HEK293 (cell line): Measurements from ENCODE around the gene AFDN.

Source experiments
- CTCF ChIA-PET: fragments of 350-600 bp; formaldehyde crosslinking; extraction: SDS; loops from one replicate; lab custom pipeline; 2021; ENCODE audit warnings: antibody characterized with exemption; lab: Yijun Ruan, JAX
- POLR2A ChIA-PET: fragments of 300-600 bp; formaldehyde crosslinking; extraction: SDS; loops from one replicate; lab custom pipeline; 2020; ENCODE audit warnings: antibody characterized with exemption, inconsistent platforms; lab: Yijun Ruan, JAX
- H3K27ac ChIP-seq: fragments of 200-500 bp; sonication (Bioruptor generic); 2 replicates; pipeline ENCODE4 v1.5.1; 2014; ENCODE audit warnings: low read depth, low read length, control low read depth, inconsistent platforms; ENCODE audit errors: extremely low read depth
- H3K36me3 ChIP-seq, 2 experiments: fragments of 200-500 bp in 1 of 2; sonication (Bioruptor generic) in 1 of 2; 1 replicate in 1 of 2; 2 replicates in 1 of 2; pipeline ENCODE4 v1.5.1; 2014 to 2017; ENCODE audit warnings: inconsistent platforms in 2 of 2, low read length in 2 of 2; ENCODE audit not compliant: control insufficient read depth in 2 of 2, insufficient read depth in 1 of 2
- H3K4me1 ChIP-seq: fragments of 200-500 bp; sonication (Bioruptor generic); 2 replicates; pipeline ENCODE4 v1.5.1; 2014; ENCODE audit warnings: mild to moderate bottlenecking, low read length, inconsistent platforms; ENCODE audit not compliant: control insufficient read depth, insufficient read depth
- H3K4me3 ChIP-seq: 2 replicates; pipeline ENCODE4 v1.5.1; 2011; ENCODE audit warnings: low read depth, mild to moderate bottlenecking, control low read depth, low read length, moderate library complexity
- H3K9me3 ChIP-seq: fragments of 200-500 bp; sonication (Bioruptor generic); 2 replicates; pipeline ENCODE4 v1.5.1; 2014; ENCODE audit warnings: low read depth, low read length, inconsistent platforms; ENCODE audit not compliant: control insufficient read depth, insufficient read depth
- GLI2 ChIP-seq: fragments of 450-650 bp; formaldehyde crosslinking; IDR thresholded peaks from 2 replicates; pipeline ENCODE4; 2017; ENCODE audit warnings: missing biosample characterization, missing genetic modification characterization, low read depth, borderline replicate concordance
- HOXD13 ChIP-seq: sonication (generic); formaldehyde crosslinking; IDR thresholded peaks from 2 replicates; pipeline ENCODE4 v1.8.0; 2022; ENCODE audit warnings: missing genetic modification reagents, borderline replicate concordance
- KLF10 ChIP-seq: fragments of 450-650 bp; IDR thresholded peaks from 2 replicates; pipeline ENCODE4 v1.5.1; 2018; ENCODE audit warnings: missing biosample characterization, mild to moderate bottlenecking, missing genetic modification characterization
- OSR2 ChIP-seq: fragments of 450-650 bp; formaldehyde crosslinking; IDR thresholded peaks from 2 replicates; pipeline ENCODE4 v1.5.1; 2016; ENCODE audit warnings: missing biosample characterization, missing genetic modification characterization
- PATZ1 ChIP-seq: fragments of 450-650 bp; formaldehyde crosslinking; IDR thresholded peaks from 2 replicates; pipeline ENCODE4 v1.5.1; 2016; ENCODE audit warnings: missing biosample characterization, missing genetic modification characterization
- SP3 ChIP-seq: fragments of 450-650 bp; formaldehyde crosslinking; IDR thresholded peaks from 2 replicates; pipeline ENCODE4 v1.5.1; 2016; ENCODE audit warnings: missing biosample characterization, missing genetic modification characterization
- ZNF221 ChIP-seq: fragments of 450-650 bp; formaldehyde crosslinking; IDR thresholded peaks from 2 replicates; pipeline ENCODE4 v1.5.1; 2017; ENCODE audit warnings: missing biosample characterization, missing genetic modification characterization, borderline replicate concordance
- ZNF248 ChIP-seq: fragments of 450-650 bp; formaldehyde crosslinking; IDR thresholded peaks from 2 replicates; pipeline ENCODE4 v1.5.1; 2017; ENCODE audit warnings: missing biosample characterization, missing genetic modification characterization
- ZNF26 ChIP-seq: fragments of 450-650 bp; formaldehyde crosslinking; IDR thresholded peaks from 2 replicates; pipeline ENCODE4 v1.5.1; 2016; ENCODE audit warnings: missing biosample characterization, missing genetic modification characterization
- ZNF580 ChIP-seq: fragments of 450-650 bp; formaldehyde crosslinking; IDR thresholded peaks from 2 replicates; pipeline ENCODE4 v1.5.1; 2016; ENCODE audit warnings: missing biosample characterization, missing genetic modification characterization
- ZNF600 ChIP-seq: fragments of 450-650 bp; formaldehyde crosslinking; IDR thresholded peaks from 2 replicates; pipeline ENCODE4 v1.5.1; 2016; ENCODE audit warnings: missing biosample characterization, missing genetic modification characterization
- ZNF624 ChIP-seq: fragments of 450-650 bp; formaldehyde crosslinking; IDR thresholded peaks from 2 replicates; pipeline ENCODE4 v1.5.1; 2017; ENCODE audit warnings: missing biosample characterization, missing genetic modification characterization
- ZNF626 ChIP-seq: fragments of 450-650 bp; sonication (Bioruptor Pico); formaldehyde crosslinking; IDR thresholded peaks from 2 replicates; pipeline ENCODE4 v1.5.1; 2018; ENCODE audit warnings: missing biosample characterization, missing genetic modification characterization, inconsistent platforms
- ZNF629 ChIP-seq: fragments of 450-650 bp; formaldehyde crosslinking; IDR thresholded peaks from 2 replicates; pipeline ENCODE4 v1.5.1; 2017; ENCODE audit warnings: missing biosample characterization, missing genetic modification characterization
- ZNF670 ChIP-seq: fragments of 450-650 bp; formaldehyde crosslinking; IDR thresholded peaks from 2 replicates; pipeline ENCODE4 v1.5.1; 2016; ENCODE audit warnings: missing biosample characterization, missing genetic modification characterization, low read depth
- ZNF777 ChIP-seq: fragments of 450-650 bp; formaldehyde crosslinking; IDR thresholded peaks from 2 replicates; pipeline ENCODE4 v1.5.1; 2017; ENCODE audit warnings: missing biosample characterization, missing genetic modification characterization, borderline replicate concordance
- ZNF785 ChIP-seq: fragments of 450-650 bp; formaldehyde crosslinking; IDR thresholded peaks from 2 replicates; pipeline ENCODE4 v1.5.1; 2016; ENCODE audit warnings: missing biosample characterization, missing genetic modification characterization
- ZNF837 ChIP-seq: fragments of 450-650 bp; formaldehyde crosslinking; IDR thresholded peaks from 2 replicates; pipeline ENCODE4 v1.5.1; 2016; ENCODE audit warnings: missing biosample characterization, missing genetic modification characterization
- ZNF843 ChIP-seq: fragments of 450-650 bp; formaldehyde crosslinking; IDR thresholded peaks from 2 replicates; pipeline ENCODE4 v1.5.1; 2016; ENCODE audit warnings: missing biosample characterization, missing genetic modification characterization
- ZSCAN30 ChIP-seq: fragments of 450-650 bp; IDR thresholded peaks from 2 replicates; pipeline ENCODE4 v1.5.1; 2018; ENCODE audit warnings: missing biosample characterization, mild to moderate bottlenecking, missing genetic modification characterization, moderate library complexity
- TF ChIP-seq, protein P1 (sequence below): fragments of 450-650 bp; formaldehyde crosslinking; IDR thresholded peaks from 2 replicates; pipeline ENCODE4 v1.5.1; 2016; ENCODE audit warnings: missing biosample characterization, missing genetic modification characterization
- TF ChIP-seq, protein P2 (sequence below): fragments of 450-650 bp; formaldehyde crosslinking; IDR thresholded peaks from 2 replicates; pipeline ENCODE4 v1.5.1; 2016; ENCODE audit warnings: missing biosample characterization, missing genetic modification characterization

Gene AFDN

GRCh38 chr6:167866642-167867041 lies 39.9 kb downstream of the AFDN start:
- POLR2A ChIA-PET, result no interaction called here

DNA sequence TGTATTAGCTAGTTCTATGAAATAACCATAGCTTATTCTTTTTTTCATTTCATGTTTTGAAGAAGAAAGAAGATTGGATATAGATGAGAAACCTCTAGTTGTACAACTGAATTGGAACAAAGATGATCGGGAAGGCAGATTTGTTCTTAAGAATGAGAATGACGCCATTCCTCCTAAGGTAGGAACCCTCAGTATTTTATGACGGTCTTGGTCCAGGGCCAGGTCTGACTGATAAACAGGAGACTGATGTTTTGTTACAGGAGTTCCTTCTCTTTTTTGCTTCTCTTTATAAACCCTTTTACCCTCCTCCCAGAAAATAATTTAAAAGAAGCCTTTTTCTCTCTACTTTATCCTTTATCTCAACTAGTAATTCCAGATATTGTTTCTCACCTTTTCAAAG lies 43.6 kb downstream of the AFDN start:
- Histone ChIP-seq H3K36me3 (peaks cover 18 to 80% of the 10 kb centered on the region in 2 experiments), H3K9me3 (no peaks in the 10 kb centered on the region), H3K27ac (no peak overlapping the region), H3K4me1 (peaks cover 6% of the 10 kb centered on the region; the same call in 1 of the 2 replicates), H3K4me3 (no peak overlapping the region)
- ChIA-PET CTCF (no interaction called here), POLR2A (no interaction called here)
- no peak for TF ChIP-seq HOXD13 (CRISPR knock-in tag)
- no peak for TF ChIP-seq ZNF580 (tag by site-specific recombination)
- TF ChIP-seq GLI2 (tag by site-specific recombination), result no peak
- TF ChIP-seq ZNF843, result no peak
- TF ChIP-seq ZNF777 (tag by site-specific recombination), result no peak
- 0 out of 2 replicates have a peak, but pooled peaks have one; percentile 13 for TF ChIP-seq ZNF629 (tag by site-specific recombination)

More at GRCh38 chr6:167866642-167867041, 39.9 kb downstream of the AFDN start:
- CTCF ChIA-PET, result interaction anchor here (0.6 to 1.2 kb wide), 2 partner anchors 38 to 519 kb away, joined by 3 read pairs; no protein-coding TSS in a partner anchor
- Histone ChIP-seq H3K36me3 (peaks cover 11 to 55% of the 10 kb centered on the region in 2 experiments), H3K9me3 (no peaks in the 10 kb centered on the region), H3K27ac (no peak overlapping the region), H3K4me1 (peaks cover 6% of the 10 kb centered on the region; the same call in 1 of the 2 replicates), H3K4me3 (no peak overlapping the region)
- no peak for TF ChIP-seq ZNF26 (tag by site-specific recombination)
- TF ChIP-seq, protein P1, sequence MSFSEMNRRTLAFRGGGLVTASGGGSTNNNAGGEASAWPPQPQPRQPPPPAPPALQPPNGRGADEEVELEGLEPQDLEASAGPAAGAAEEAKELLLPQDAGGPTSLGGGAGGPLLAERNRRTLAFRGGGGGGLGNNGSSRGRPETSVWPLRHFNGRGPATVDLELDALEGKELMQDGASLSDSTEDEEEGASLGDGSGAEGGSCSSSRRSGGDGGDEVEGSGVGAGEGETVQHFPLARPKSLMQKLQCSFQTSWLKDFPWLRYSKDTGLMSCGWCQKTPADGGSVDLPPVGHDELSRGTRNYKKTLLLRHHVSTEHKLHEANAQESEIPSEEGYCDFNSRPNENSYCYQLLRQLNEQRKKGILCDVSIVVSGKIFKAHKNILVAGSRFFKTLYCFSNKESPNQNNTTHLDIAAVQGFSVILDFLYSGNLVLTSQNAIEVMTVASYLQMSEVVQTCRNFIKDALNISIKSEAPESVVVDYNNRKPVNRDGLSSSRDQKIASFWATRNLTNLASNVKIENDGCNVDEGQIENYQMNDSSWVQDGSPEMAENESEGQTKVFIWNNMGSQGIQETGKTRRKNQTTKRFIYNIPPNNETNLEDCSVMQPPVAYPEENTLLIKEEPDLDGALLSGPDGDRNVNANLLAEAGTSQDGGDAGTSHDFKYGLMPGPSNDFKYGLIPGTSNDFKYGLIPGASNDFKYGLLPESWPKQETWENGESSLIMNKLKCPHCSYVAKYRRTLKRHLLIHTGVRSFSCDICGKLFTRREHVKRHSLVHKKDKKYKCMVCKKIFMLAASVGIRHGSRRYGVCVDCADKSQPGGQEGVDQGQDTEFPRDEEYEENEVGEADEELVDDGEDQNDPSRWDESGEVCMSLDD (tag by site-specific recombination), result no peak
- no peak for TF ChIP-seq ZNF221 (tag by site-specific recombination)
- TF ChIP-seq ZNF837 (tag by site-specific recombination), result no peak
- no peak for TF ChIP-seq ZNF248 (tag by site-specific recombination)
- TF ChIP-seq, protein P2, sequence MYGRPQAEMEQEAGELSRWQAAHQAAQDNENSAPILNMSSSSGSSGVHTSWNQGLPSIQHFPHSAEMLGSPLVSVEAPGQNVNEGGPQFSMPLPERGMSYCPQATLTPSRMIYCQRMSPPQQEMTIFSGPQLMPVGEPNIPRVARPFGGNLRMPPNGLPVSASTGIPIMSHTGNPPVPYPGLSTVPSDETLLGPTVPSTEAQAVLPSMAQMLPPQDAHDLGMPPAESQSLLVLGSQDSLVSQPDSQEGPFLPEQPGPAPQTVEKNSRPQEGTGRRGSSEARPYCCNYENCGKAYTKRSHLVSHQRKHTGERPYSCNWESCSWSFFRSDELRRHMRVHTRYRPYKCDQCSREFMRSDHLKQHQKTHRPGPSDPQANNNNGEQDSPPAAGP (tag by site-specific recombination), result no peak
- TF ChIP-seq ZNF624 (tag by site-specific recombination), result no peak
- TF ChIP-seq ZNF600, result no peak

DNA sequence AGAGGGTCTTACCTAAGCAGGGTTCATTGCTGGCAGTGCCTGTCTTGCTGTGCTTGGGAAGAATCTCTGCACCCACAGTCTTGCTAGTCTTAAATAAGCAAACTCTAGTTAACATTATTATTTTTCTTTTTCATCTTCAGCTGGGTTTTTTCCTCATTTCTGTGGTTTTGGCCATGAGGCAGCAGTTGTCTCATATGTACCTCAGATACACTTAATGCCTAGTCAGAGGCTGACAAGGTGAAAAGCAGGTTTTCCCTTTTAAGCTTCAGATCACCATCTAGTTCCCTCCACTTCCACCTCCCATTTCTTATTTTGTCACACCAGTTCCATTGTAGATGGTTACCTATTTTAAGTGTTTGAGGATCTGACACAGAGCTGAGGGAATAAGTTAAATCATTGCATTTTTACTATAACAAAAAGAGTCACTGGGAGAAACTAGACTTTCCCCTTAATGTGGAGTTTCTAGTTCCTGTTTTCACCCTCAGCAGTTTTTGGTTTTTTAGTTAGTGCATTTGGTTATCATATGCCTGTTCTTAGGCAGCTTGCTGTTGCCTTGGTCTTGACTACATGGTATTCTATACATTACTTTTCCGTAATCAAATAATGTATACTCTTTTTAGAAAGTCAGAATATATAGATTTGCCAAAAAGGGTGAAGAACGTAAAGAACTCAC lies 46.0 kb downstream of the AFDN start:
- peaks cover 18 to 89% of the 10 kb centered on the region in 2 experiments for H3K36me3 ChIP-seq
- no peaks in the 10 kb centered on the region for H3K9me3 ChIP-seq
- ChIA-PET POLR2A (no interaction called here), CTCF (interaction anchor here (1.2 kb wide), 1 partner anchor 12 kb away, joined by 4 read pairs; no protein-coding TSS in a partner anchor)
- no peak overlapping the region for H3K27ac ChIP-seq
- peaks cover 6% of the 10 kb centered on the region; the same call in 1 of the 2 replicates for H3K4me1 ChIP-seq
- H3K4me3 ChIP-seq, result no peak overlapping the region
- TF ChIP-seq ZNF600 (no peak), ZNF670 (tag by site-specific recombination) (no peak), ZNF785 (tag by site-specific recombination) (no peak), OSR2 (tag by site-specific recombination) (no peak), SP3 (no peak), ZSCAN30 (tag by site-specific recombination) (no peak), ZNF626 (tag by site-specific recombination) (no peak), ZNF629 (tag by site-specific recombination) (no peak), PATZ1 (tag by site-specific recombination) (no peak), KLF10 (tag by site-specific recombination) (no peak)
